Peyer's patch (tissue), 4 donors: ENCODE data around the gene PITPNM2. TPM values are rescaled to one million over a fixed set of nuclear protein-coding genes. Genes with fewer than 3 reads are reported as not detected.

Source experiments
- DNase-seq, 3 donors: peaks; one replicate each; pipeline ENCODE4 v3.0.0-alpha.2; 2017 to 2019
- H3K27ac ChIP-seq, 4 donors: fragments of 200-600 bp; sonication (generic); one replicate each; pipeline ENCODE4 v1.5.1; 2016 to 2019
- H3K27me3 ChIP-seq, 2 donors: fragments of 200-600 bp; sonication (generic); one replicate each; pipeline ENCODE4 v1.5.1; 2019
- H3K36me3 ChIP-seq, 3 donors: fragments of 200-600 bp; sonication (generic); one replicate each; pipeline ENCODE4 v1.5.1; 2016 to 2019
- H3K4me1 ChIP-seq, 4 donors: fragments of 200-600 bp; sonication (generic); one replicate each; pipeline ENCODE4 v1.5.1; 2016 to 2019
- H3K4me3 ChIP-seq, 4 donors: fragments of 200-600 bp; sonication (generic); 1 replicate in 3 of 4; 2 replicates in 1 of 4; pipeline ENCODE4 v1.5.1; 2016 to 2019; ENCODE audit warnings: mild to moderate bottlenecking in 1 of 4
- H3K9me3 ChIP-seq, 4 donors: fragments of 200-600 bp; sonication (generic); one replicate each; pipeline ENCODE4 v1.5.1; 2016 to 2019; ENCODE audit warnings: mild to moderate bottlenecking in 1 of 4
- POLR2A ChIP-seq, 2 donors: fragments of 450-650 bp; IDR thresholded peaks; one replicate each; pipeline ENCODE4 v1.5.1; 2017; ENCODE audit warnings: antibody characterized with exemption in 2 of 2, mild to moderate bottlenecking in 2 of 2, moderate library complexity in 2 of 2
- total RNA-seq, 4 donors: library from RNA; depleted of rRNA; stranded (reverse); fragments of >200 nt; gene quantifications; one replicate each; pipeline ENCODE4 v1.1.0, GENCODE V29; 2016
- TF ChIP-seq, protein P1 (sequence below), 6 experiments: fragments of 450-650 bp in 4 of 6; fragments of 200-600 bp in 2 of 6; sonication (generic) in 1 of 6; IDR thresholded peaks; one replicate each; pipeline ENCODE4 v1.5.1; 2017 to 2019; ENCODE audit warnings: antibody characterized with exemption in 6 of 6, mild to moderate bottlenecking in 3 of 6, moderate library complexity in 1 of 6

PITPNM2 gene
- total RNA-seq, 4 donors from 2014 or later = 12.3 to 37.0 (median 23.6) TPM

DNA sequence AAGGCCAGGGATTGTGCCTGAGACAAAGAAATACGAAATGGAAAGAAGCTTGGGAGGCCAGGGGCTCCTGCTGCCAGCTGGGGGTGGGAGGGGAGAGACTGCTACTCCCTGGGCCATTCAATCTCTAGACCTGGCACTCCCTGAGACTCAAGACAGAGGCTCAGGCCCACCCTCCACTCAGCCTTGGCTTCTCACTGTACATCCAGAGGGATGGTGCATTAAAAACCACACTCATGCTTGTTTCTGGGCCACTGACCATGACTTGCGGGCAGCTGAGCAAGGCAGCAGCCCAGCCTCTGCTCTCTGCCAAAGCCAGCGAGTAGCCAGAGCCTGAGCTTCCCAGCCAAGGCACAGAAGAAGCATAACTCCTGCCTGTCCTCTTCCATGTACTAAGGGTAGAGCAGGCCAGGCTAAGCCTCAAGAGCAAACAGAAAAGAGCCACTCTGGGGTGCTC, 41.5 kb downstream of the PITPNM2 start:
- no peaks in the 10 kb centered on the region for H3K9me3 ChIP-seq
- no peaks in the 10 kb centered on the region for H3K27me3 ChIP-seq
- peaks cover 0 to 18% (median 12%) of the 10 kb centered on the region in 4 donors for H3K4me1 ChIP-seq
- no peak for DNase-seq
- TF ChIP-seq, protein P1, sequence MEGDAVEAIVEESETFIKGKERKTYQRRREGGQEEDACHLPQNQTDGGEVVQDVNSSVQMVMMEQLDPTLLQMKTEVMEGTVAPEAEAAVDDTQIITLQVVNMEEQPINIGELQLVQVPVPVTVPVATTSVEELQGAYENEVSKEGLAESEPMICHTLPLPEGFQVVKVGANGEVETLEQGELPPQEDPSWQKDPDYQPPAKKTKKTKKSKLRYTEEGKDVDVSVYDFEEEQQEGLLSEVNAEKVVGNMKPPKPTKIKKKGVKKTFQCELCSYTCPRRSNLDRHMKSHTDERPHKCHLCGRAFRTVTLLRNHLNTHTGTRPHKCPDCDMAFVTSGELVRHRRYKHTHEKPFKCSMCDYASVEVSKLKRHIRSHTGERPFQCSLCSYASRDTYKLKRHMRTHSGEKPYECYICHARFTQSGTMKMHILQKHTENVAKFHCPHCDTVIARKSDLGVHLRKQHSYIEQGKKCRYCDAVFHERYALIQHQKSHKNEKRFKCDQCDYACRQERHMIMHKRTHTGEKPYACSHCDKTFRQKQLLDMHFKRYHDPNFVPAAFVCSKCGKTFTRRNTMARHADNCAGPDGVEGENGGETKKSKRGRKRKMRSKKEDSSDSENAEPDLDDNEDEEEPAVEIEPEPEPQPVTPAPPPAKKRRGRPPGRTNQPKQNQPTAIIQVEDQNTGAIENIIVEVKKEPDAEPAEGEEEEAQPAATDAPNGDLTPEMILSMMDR (IDR thresholded peaks at IDR 0.05) = no peak
- TF ChIP-seq POLR2A (IDR thresholded peaks at IDR 0.05) = no peak
- peak overlapping the region in 1 of 4 donors; percentile 19 for H3K27ac ChIP-seq
- H3K36me3 ChIP-seq = peaks cover 0 to 4% (median 0%) of the 10 kb centered on the region in 3 donors
- no peak overlapping the region for H3K4me3 ChIP-seq

DNA sequence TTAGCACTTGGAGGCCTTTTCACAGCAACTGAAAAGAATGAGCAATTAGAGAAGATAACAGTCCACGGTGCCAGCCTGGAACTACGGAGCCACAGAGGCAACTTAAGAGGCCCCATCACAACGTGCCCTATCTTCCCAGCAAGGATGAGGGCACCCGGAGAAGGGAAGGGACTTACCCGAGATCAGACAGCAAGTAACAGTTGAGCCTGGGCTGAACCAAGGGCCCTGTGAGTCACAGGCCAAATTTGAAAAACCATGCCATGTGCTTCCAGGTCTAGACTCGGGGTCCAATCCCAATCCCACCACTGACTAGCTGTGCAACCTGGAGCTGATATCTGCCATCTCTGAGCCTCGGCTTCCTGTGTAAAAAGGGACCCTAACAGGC, 42.2 kb downstream of the PITPNM2 start:
- no peak overlapping the region for H3K4me3 ChIP-seq
- TF ChIP-seq, protein P1 (IDR thresholded peaks at IDR 0.05) = no peak
- TF ChIP-seq POLR2A (IDR thresholded peaks at IDR 0.05) = no peak
- no peak for DNase-seq
- H3K27me3 ChIP-seq = no peaks in the 10 kb centered on the region
- no peaks in the 10 kb centered on the region for H3K9me3 ChIP-seq
- peak overlapping the region in 1 of 4 donors; percentile 8 for H3K27ac ChIP-seq
- H3K4me1 ChIP-seq = peaks cover 0 to 16% (median 12%) of the 10 kb centered on the region in 4 donors
- H3K36me3 ChIP-seq = peaks cover 0 to 4% (median 0%) of the 10 kb centered on the region in 3 donors

DNA sequence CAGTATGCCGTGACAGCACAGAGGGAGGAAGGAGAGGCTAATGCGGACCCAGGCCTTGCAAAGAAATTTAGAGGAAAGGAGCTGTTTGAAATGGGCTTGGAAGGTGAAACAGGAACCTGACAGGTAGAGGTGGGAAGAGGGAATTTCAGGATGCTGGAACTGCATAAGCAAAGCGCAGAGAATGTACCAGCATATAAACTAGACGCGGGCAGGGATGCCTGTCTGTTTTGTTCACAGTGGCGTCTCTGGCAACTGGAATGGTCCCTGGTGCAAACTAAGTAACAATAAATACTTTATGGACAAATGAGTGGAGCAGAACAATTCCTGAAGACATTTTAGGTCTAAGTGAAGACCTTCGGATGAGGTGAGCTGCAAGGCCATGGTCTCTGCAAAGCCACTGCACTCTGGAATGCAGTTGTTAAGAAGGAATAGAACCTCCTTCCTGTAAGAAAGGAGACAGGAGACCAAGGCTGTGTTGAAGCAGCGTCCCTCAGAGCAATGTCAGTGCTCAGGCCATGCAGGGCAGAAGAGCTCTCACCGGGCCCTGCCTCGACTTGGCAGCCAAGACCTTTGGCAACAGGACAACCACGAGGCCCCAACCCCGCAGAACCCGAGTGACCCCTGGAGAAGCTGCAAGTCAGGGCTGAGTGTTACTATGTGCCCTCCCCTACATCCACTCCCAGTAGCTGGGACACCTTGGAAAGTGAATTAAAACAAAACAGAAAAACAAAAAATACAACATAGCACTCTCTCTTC, 42.8 kb downstream of the PITPNM2 start:
- Histone ChIP-seq H3K27ac (peak overlapping the region in 1 of 4 donors; percentile 69), H3K4me3 (no peak overlapping the region), H3K4me1 (peaks cover 0 to 16% (median 12%) of the 10 kb centered on the region in 4 donors), H3K36me3 (peaks cover 0 to 4% (median 0%) of the 10 kb centered on the region in 3 donors), H3K27me3 (no peaks in the 10 kb centered on the region), H3K9me3 (no peaks in the 10 kb centered on the region)
- no peak for DNase-seq
- TF ChIP-seq, protein P1 (IDR thresholded peaks at IDR 0.05) = no peak
- TF ChIP-seq POLR2A (IDR thresholded peaks at IDR 0.05) = no peak

DNA sequence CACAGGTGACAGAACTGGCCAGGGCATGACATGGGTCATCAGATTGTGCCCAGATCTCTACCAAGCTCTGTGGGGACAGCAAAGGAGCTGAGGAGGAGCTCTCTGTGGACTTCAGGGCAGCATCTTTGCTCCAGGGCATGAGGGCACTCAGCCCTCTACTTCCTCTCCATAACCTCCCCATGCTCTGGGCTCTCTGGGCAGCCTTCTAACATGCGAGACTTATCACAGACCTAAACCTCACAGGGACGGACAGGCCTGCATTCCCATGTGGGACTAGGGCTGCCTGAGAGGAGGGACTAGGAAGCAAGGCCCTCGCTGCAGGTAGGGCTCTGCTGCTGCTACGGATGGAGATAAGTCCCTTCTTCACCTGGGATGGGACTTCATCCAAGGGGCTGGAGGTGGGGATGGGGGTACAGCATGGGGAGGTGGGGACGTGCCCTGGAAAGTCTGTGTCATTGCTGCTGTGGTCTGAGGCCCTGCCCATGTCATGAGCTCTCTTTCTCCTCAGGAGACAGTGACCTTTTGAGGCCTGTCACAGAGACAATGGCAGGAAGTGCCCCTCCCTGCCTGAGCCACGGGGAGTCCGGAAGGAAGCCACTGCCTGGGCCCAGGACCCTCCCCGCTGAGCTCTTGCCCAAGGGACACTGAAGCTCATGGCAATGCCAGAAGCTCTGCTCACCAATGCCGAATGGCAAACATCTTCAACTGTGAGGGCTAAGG, 44.1 kb downstream of the PITPNM2 start:
- Histone ChIP-seq H3K9me3 (no peaks in the 10 kb centered on the region), H3K36me3 (peaks cover 0 to 4% (median 0%) of the 10 kb centered on the region in 3 donors), H3K27me3 (no peaks in the 10 kb centered on the region), H3K4me3 (no peak overlapping the region), H3K27ac (peak overlapping the region; percentile 15 to 69 (median 56)), H3K4me1 (peaks cover 0 to 16% (median 12%) of the 10 kb centered on the region in 4 donors)
- DNase-seq = peak in 2 of 3 donors; percentile 77 to 85
- TF ChIP-seq, protein P1 (IDR thresholded peaks at IDR 0.05) = no peak
- TF ChIP-seq POLR2A (IDR thresholded peaks at IDR 0.05) = no peak

DNA sequence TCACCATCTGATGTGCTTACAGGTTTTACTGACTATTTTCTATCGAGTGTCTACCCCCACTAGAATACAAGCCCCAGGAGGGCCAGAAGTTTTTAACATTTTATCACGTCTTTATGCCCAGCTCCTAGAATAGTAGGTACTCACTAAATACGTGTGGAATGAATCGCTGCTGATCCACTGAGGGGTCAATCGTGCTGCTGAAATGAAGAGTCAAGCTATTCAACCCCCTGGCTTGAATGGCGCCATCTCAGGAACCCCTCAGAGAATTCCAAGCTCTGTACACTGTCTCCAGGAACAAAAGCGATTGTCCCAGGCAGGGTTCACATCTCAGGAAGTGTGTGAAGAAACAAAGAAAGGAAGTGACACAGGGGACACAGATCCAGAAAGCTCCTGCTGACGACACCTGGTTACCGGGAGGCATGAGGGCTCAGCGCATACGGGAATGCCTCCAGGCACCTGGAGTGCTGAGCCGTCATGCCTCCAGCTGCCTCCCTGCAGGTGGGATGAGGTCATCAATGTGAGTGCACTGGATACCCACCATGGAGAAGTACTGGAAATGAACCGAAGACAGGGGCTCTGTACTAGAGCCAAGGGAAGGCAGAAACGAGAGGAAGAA, 45.6 kb downstream of the PITPNM2 start:
- Histone ChIP-seq H3K36me3 (peaks cover 0 to 4% (median 0%) of the 10 kb centered on the region in 3 donors), H3K27ac (peak overlapping the region in 1 of 4 donors; percentile 69), H3K27me3 (no peaks in the 10 kb centered on the region), H3K9me3 (no peaks in the 10 kb centered on the region), H3K4me3 (no peak overlapping the region), H3K4me1 (peaks cover 0 to 16% (median 12%) of the 10 kb centered on the region in 4 donors)
- TF ChIP-seq, protein P1 (IDR thresholded peaks at IDR 0.05) = no peak
- TF ChIP-seq POLR2A (IDR thresholded peaks at IDR 0.05) = no peak
- DNase-seq = no peak
